ENCODE data around the gene FAR2.

Gene FAR2

GRCh38 chr12:29152981-29153630, 4.0 kb downstream of the FAR2 start:
- no peak overlapping the region for H2AFZ ChIP-seq (ENCODE audit: low read depth, low read length, severe bottlenecking)
- no peaks in the 10 kb centered on the region for H3K9me3 ChIP-seq (ENCODE audit: insufficient read depth, low read length)
- H3K27ac ChIP-seq (ENCODE audit: low read depth, low read length), result no peak overlapping the region
- H3K27me3 ChIP-seq (ENCODE audit: low read length), result no peaks in the 10 kb centered on the region; the same call in 1 of the 2 replicates
- TF ChIP-seq EZH2phosphoT487 (conservative IDR thresholded peaks at IDR 0.05; ENCODE audit: low read length), result no peak
- no peak for TF ChIP-seq CTCF (IDR thresholded peaks at IDR 0.05; ENCODE audit: insufficient read depth, low read length, poor library complexity, severe bottlenecking)
- H3K36me3 ChIP-seq (ENCODE audit: low read length), result no peaks in the 10 kb centered on the region
- no peak overlapping the region for H3K4me2 ChIP-seq (ENCODE audit: low read depth, low read length, poor library complexity, severe bottlenecking)
- no peaks in the 10 kb centered on the region for H3F3A ChIP-seq (ENCODE audit: insufficient read depth)
- no peaks in the 10 kb centered on the region for H4K20me1 ChIP-seq (ENCODE audit: low read depth, low read length)
- no peaks in the 10 kb centered on the region for H3K9me2 ChIP-seq (replicated peaks; ENCODE audit: insufficient read depth, low read length)
- H3K9ac ChIP-seq (ENCODE audit: low read length), result no peak overlapping the region
- H3K79me2 ChIP-seq (ENCODE audit: insufficient read depth, low read length), result no peaks in the 10 kb centered on the region
- no peak overlapping the region for H3K4me3 ChIP-seq (ENCODE audit: insufficient read depth, low read length, poor library complexity, severe bottlenecking)

GRCh38 chr12:29155079-29155478, 6.0 kb downstream of the FAR2 start:
- no peaks in the 10 kb centered on the region for H3K79me2 ChIP-seq (ENCODE audit: insufficient read depth, low read length)
- no peaks in the 10 kb centered on the region for H3K9me3 ChIP-seq (ENCODE audit: insufficient read depth, low read length)
- H3F3A ChIP-seq (ENCODE audit: insufficient read depth), result no peaks in the 10 kb centered on the region
- no peaks in the 10 kb centered on the region for H4K20me1 ChIP-seq (ENCODE audit: low read depth, low read length)
- H3K9ac ChIP-seq (ENCODE audit: low read length), result no peak overlapping the region
- TF ChIP-seq EZH2phosphoT487 (conservative IDR thresholded peaks at IDR 0.05; ENCODE audit: low read length) (no peak), CTCF (IDR thresholded peaks at IDR 0.05; ENCODE audit: insufficient read depth, low read length, poor library complexity, severe bottlenecking) (no peak)
- H3K36me3 ChIP-seq (ENCODE audit: low read length), result no peaks in the 10 kb centered on the region
- no peaks in the 10 kb centered on the region for H3K9me2 ChIP-seq (replicated peaks; ENCODE audit: insufficient read depth, low read length)
- H2AFZ ChIP-seq (ENCODE audit: low read depth, low read length, severe bottlenecking), result no peak overlapping the region
- no peak overlapping the region for H3K27ac ChIP-seq (ENCODE audit: low read depth, low read length)
- no peak overlapping the region for H3K4me2 ChIP-seq (ENCODE audit: low read depth, low read length, poor library complexity, severe bottlenecking)
- H3K27me3 ChIP-seq (ENCODE audit: low read length), result no peaks in the 10 kb centered on the region; the same call in 1 of the 2 replicates
- no peak overlapping the region for H3K4me3 ChIP-seq (ENCODE audit: insufficient read depth, low read length, poor library complexity, severe bottlenecking)

- H3K4me3 ChIP-seq (ENCODE audit: insufficient read depth, low read length, poor library complexity, severe bottlenecking), result no peak overlapping the region
- no peak overlapping the region for H3K9ac ChIP-seq (ENCODE audit: low read length)
- H3K27me3 ChIP-seq (ENCODE audit: low read length), result no peaks in the 10 kb centered on the region; the same call in 1 of the 2 replicates
- TF ChIP-seq EZH2phosphoT487 (conservative IDR thresholded peaks at IDR 0.05; ENCODE audit: low read length) (no peak), CTCF (IDR thresholded peaks at IDR 0.05; ENCODE audit: insufficient read depth, low read length, poor library complexity, severe bottlenecking) (no peak)
- no peaks in the 10 kb centered on the region for H3K36me3 ChIP-seq (ENCODE audit: low read length)
- H3K4me2 ChIP-seq (ENCODE audit: low read depth, low read length, poor library complexity, severe bottlenecking), result no peak overlapping the region
- no peaks in the 10 kb centered on the region for H4K20me1 ChIP-seq (ENCODE audit: low read depth, low read length)
- H3K9me2 ChIP-seq (replicated peaks; ENCODE audit: insufficient read depth, low read length), result no peaks in the 10 kb centered on the region
- no peaks in the 10 kb centered on the region for H3F3A ChIP-seq (ENCODE audit: insufficient read depth)
- no peak overlapping the region for H3K27ac ChIP-seq (ENCODE audit: low read depth, low read length)
- no peak overlapping the region for H2AFZ ChIP-seq (ENCODE audit: low read depth, low read length, severe bottlenecking)
- no peaks in the 10 kb centered on the region for H3K79me2 ChIP-seq (ENCODE audit: insufficient read depth, low read length)
- no peaks in the 10 kb centered on the region for H3K9me3 ChIP-seq (ENCODE audit: insufficient read depth, low read length)
These were observed 8.4 kb downstream of the FAR2 start for GRCh38 chr12:29157486-29157946.

Measured in SU-DHL-6 (cell line).